ENCODE measurements around the gene NELFB.
"Not testable (repeated sequence)": the region's sequence is repeated elsewhere in the genome, so short reads cannot be mapped to it uniquely, and the experiment has no call there.

NELFB gene

DNA sequence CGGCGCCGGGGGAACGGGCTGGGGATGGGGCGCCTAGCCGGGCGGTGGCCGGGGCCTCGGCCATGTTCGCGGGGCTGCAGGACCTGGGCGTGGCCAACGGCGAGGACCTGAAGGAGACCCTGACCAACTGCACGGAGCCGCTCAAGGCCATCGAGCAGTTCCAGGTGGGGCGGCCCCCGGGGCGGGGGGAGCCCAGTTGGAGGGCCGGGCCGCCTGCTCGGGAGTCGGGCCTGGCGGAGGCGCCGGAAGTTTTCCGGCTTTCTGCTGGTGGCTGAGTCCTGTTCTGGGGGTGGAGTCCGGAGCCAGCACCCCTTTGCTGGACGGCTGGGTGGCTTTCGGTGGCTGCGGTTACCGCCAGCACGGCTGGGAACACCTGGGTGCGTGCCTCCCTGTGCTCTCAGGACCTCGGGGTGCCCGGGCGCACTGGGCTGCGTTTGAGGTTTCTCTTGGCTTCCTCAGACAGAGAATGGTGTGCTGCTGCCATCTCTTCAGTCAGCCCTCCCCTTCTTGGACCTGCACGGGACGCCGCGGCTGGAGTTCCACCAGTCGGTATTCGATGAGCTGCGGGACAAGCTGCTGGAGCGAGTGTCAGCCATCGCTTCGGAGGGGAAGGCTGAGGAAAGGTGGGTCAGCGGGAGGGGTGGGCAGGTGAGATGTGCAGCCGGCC is 454 bp downstream of the NELFB start:
- DNase-seq (ENCODE audit: low read depth): no peak
- peak overlapping the region; percentile 89 for H3K4me3 ChIP-seq (ENCODE audit: low read length)
- TF ChIP-seq, protein P1, sequence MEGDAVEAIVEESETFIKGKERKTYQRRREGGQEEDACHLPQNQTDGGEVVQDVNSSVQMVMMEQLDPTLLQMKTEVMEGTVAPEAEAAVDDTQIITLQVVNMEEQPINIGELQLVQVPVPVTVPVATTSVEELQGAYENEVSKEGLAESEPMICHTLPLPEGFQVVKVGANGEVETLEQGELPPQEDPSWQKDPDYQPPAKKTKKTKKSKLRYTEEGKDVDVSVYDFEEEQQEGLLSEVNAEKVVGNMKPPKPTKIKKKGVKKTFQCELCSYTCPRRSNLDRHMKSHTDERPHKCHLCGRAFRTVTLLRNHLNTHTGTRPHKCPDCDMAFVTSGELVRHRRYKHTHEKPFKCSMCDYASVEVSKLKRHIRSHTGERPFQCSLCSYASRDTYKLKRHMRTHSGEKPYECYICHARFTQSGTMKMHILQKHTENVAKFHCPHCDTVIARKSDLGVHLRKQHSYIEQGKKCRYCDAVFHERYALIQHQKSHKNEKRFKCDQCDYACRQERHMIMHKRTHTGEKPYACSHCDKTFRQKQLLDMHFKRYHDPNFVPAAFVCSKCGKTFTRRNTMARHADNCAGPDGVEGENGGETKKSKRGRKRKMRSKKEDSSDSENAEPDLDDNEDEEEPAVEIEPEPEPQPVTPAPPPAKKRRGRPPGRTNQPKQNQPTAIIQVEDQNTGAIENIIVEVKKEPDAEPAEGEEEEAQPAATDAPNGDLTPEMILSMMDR (conservative IDR thresholded peaks at IDR 0.05; ENCODE audit: low read depth, low read length): no peak

DNA sequence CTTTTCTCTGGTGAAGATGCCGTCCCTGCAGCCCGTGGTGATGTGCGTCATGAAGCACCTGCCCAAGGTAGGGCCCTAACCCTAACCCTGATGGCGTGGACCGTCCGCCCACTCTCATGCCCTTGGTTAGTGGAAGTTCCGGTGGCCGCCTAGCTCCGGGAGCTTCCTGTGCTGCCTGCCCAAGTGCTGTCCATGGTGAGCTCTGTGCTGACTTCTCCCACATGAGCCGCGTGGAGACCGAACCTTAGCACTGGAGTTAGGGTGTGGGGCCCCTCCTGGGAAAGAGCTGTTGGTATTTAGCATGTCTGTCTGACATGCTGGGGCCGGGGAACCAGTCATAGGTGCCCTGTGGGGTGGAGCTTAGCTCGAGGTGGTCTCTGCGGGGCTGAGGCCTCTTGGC is 1.2 kb downstream of the NELFB start:
- TF ChIP-seq, protein P1 (conservative IDR thresholded peaks at IDR 0.05; ENCODE audit: low read depth, low read length): no peak
- H3K4me3 ChIP-seq (ENCODE audit: low read length): peak overlapping the region; percentile 89
- DNase-seq (ENCODE audit: low read depth): no peak

DNA sequence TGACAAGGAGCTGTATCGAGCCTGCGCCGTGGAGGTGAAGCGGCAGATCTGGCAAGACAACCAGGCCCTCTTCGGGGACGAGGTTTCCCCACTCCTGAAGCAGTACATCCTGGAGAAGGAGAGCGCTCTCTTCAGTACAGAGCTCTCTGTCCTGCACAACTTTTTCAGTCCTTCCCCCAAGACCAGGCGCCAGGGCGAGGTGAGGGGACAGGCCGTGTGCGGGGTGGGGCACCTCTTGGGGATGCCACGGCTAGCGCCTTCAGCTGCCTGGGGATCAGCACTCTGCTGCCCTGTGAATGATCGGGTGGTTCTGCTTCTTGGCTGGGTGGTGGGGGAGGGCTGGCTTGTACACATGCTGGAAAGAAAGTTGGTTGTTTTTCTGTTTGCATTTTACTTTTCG is 1.7 kb downstream of the NELFB start:
- DNase-seq (ENCODE audit: low read depth): no peak
- TF ChIP-seq, protein P1 (conservative IDR thresholded peaks at IDR 0.05; ENCODE audit: low read depth, low read length): no peak
- no peak overlapping the region for H3K4me3 ChIP-seq (ENCODE audit: low read length)

DNA sequence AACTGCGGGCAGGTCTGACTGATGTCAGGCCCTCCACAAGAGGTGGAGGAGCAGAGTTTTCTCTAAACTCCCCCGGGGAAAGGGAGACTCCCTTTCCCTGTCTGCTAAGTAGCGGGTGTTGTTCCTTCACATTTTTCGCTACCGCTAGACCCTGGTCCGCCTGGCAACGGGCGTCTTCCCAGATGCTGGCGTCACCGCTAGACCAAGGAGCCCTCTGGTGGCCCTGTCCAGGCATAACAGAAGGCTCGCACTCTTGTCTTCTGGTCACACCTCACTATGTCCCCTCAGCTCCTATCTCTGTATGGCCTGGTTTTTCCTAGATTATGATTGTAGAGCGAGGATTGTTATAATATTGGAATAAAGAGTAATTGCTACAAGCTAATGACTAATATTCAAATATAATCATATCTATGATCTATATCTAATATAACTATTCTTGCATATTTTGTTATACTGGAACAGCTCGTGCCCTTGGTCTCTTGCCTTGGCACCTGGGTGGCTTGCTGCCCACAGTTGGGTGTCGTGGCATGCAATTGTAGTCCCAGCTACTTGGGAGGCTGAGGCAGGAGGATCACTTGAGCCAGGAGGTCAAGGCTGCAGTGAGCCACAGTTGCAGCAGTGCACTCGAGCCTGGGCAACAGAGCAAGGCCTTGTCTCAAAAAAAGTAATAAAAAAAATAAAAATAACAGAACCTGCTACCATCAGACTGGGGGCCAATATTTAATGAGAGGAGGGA is 7.2 kb downstream of the NELFB start:
- not testable (repeated sequence) for H3K4me3 ChIP-seq (ENCODE audit: low read length); DNase-seq (ENCODE audit: low read depth)
- TF ChIP-seq, protein P1 (conservative IDR thresholded peaks at IDR 0.05; ENCODE audit: low read depth, low read length): peak; percentile 49

DNA sequence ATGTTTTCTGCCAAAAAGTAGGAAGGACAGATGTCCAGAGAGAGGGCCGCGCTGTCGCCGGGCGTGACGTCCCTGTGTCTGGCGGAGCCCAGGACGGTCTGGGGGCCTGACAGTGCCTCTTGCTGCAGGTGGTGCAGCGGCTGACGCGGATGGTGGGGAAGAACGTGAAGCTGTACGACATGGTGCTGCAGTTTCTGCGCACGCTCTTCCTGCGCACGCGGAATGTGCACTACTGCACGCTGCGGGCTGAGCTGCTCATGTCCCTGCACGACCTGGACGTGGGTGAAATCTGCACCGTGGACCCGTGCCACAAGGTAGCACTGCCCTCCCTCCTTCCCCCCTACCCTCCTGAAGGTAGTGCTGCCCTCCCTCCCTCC is 7.8 kb downstream of the NELFB start:
- DNase-seq (ENCODE audit: low read depth): no peak
- H3K4me3 ChIP-seq (ENCODE audit: low read length): no peak overlapping the region
- TF ChIP-seq, protein P1 (conservative IDR thresholded peaks at IDR 0.05; ENCODE audit: low read depth, low read length): no peak

DNA sequence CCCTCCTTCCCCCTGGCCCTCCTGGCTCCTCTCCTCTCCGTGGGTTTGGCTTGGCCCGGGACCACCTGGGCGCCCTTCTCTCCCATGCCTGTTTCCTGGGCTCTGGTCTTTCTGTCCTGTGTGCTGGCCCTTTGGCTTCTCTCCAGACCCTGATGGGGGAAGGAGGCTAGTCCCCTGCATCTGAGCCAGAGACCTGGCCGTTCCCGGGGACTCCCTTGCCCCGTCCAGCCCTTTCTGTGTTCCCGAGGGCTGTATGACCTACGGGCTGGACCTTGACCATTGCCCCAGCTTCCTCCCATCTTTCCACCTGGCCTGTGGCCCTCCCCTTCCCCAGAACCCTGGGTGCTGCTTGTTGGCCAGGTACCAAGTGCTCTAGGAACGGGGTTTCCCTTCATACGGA is 8.4 kb downstream of the NELFB start:
- TF ChIP-seq, protein P1 (conservative IDR thresholded peaks at IDR 0.05; ENCODE audit: low read depth, low read length): no peak
- no peak for DNase-seq (ENCODE audit: low read depth)
- H3K4me3 ChIP-seq (ENCODE audit: low read length): no peak overlapping the region

DNA sequence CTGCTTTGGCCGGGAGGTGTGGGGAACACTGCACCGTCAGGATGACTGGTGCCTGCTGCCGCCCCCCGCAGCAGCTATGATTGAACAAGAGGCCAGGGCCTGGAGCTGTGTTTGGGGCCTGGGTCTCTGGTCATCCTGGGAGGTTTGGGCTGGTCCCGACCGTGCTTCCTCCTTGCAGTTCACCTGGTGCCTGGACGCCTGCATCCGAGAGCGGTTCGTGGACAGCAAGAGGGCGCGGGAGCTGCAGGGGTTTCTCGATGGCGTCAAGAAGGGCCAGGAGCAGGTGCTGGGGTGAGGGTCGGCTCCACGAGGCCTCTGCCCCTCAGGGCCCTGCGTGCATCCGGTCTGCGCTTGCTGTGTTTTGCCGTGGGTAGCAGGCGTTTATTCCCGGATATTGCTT is 8.9 kb downstream of the NELFB start:
- H3K4me3 ChIP-seq (ENCODE audit: low read length): no peak overlapping the region
- no peak for DNase-seq (ENCODE audit: low read depth)
- TF ChIP-seq, protein P1 (conservative IDR thresholded peaks at IDR 0.05; ENCODE audit: low read depth, low read length): no peak
